Astrocyte (in vitro differentiated cells and primary cell): ENCODE results near the gene NFATC1. TPM values are rescaled to one million over a fixed set of nuclear protein-coding genes. Genes with fewer than 3 reads are reported as not detected.

Source experiments
- DNase-seq: peaks from one replicate; pipeline ENCODE4 v3.0.0-alpha.2; 2010; ENCODE audit warnings: low read depth
- FAIRE-seq: peaks from 2 replicates; lab custom pipeline; 2011; peaks lifted over from hg19 to GRCh38; lab: Jason Lieb, UNC
- H2AFZ ChIP-seq: 2 replicates; pipeline ENCODE4 v1.6.0; 2012; ENCODE audit warnings: low read depth, low read length, inconsistent platforms
- H3K27ac ChIP-seq: 2 replicates; pipeline ENCODE4 v1.5.1; 2011; ENCODE audit warnings: low read depth, low read length, inconsistent platforms
- H3K27me3 ChIP-seq: 2 replicates; pipeline ENCODE4 v1.6.0; 2011; ENCODE audit warnings: low read length, inconsistent platforms; ENCODE audit not compliant: insufficient read depth
- H3K36me3 ChIP-seq: 2 replicates; pipeline ENCODE4 v1.5.1; 2011; ENCODE audit warnings: low read length, inconsistent platforms; ENCODE audit not compliant: insufficient read depth
- H3K4me1 ChIP-seq: 2 replicates; pipeline ENCODE4 v1.5.1; 2011; ENCODE audit warnings: low read length, inconsistent platforms; ENCODE audit not compliant: insufficient read depth
- H3K4me2 ChIP-seq: 2 replicates; pipeline ENCODE4 v1.6.0; 2012; ENCODE audit warnings: low read length, inconsistent platforms
- H3K4me3 ChIP-seq: 2 replicates; pipeline ENCODE4 v1.5.1; 2011; ENCODE audit warnings: low read depth, mild to moderate bottlenecking, low read length, inconsistent platforms; ENCODE audit not compliant: insufficient read depth
- H3K79me2 ChIP-seq: 2 replicates; pipeline ENCODE4 v1.6.0; 2012; ENCODE audit warnings: mild to moderate bottlenecking, low read length, inconsistent platforms; ENCODE audit not compliant: insufficient read depth
- H3K9ac ChIP-seq: 2 replicates; pipeline ENCODE4 v1.6.0; 2012; ENCODE audit warnings: mild to moderate bottlenecking, low read length, inconsistent platforms
- H3K9me3 ChIP-seq: 2 replicates; pipeline ENCODE4 v1.5.1; 2012; ENCODE audit warnings: low read depth, mild to moderate bottlenecking, low read length, inconsistent platforms; ENCODE audit not compliant: insufficient read depth
- H4K20me1 ChIP-seq: 2 replicates; pipeline ENCODE4 v1.6.0; 2012; ENCODE audit warnings: low read length, inconsistent platforms; ENCODE audit not compliant: insufficient read depth
- H3K27ac Mint-ChIP-seq: one replicate; pipeline ENCODE4 v1.8.0; 2021; ENCODE audit warnings: mild to moderate bottlenecking, mixed read lengths; ENCODE audit not compliant: unreplicated experiment
- H3K27me3 Mint-ChIP-seq: one replicate; pipeline ENCODE4 v1.8.0; 2021; ENCODE audit warnings: low read depth, mixed read lengths; ENCODE audit not compliant: unreplicated experiment
- H3K36me3 Mint-ChIP-seq: one replicate; pipeline ENCODE4 v1.8.0; 2021; ENCODE audit warnings: low read depth, mixed read lengths; ENCODE audit not compliant: unreplicated experiment
- H3K4me1 Mint-ChIP-seq: one replicate; pipeline ENCODE4 v1.8.0; 2021; ENCODE audit warnings: low read depth, mixed read lengths; ENCODE audit not compliant: unreplicated experiment
- H3K4me3 Mint-ChIP-seq: one replicate; pipeline ENCODE4 v1.8.0; 2021; ENCODE audit warnings: mild to moderate bottlenecking, moderate library complexity, mixed read lengths; ENCODE audit not compliant: unreplicated experiment
- H3K9me3 Mint-ChIP-seq: one replicate; pipeline ENCODE4 v1.8.0; 2021; ENCODE audit warnings: mild to moderate bottlenecking, mixed read lengths; ENCODE audit not compliant: unreplicated experiment
- EZH2 ChIP-seq: IDR thresholded peaks from 2 replicates; pipeline ENCODE4 v1.6.1; 2012; ENCODE audit warnings: mild to moderate bottlenecking, low read length, inconsistent platforms; ENCODE audit not compliant: insufficient read depth
- total RNA-seq: library from RNA; stranded (reverse); gene quantifications from 2 replicates; pipeline ENCODE4 v1.2.1, GENCODE V29; 2021
- TF ChIP-seq, protein P1 (sequence below): IDR thresholded peaks from 2 replicates; pipeline ENCODE4 v1.5.1; 2011; ENCODE audit warnings: low read depth, mild to moderate bottlenecking, inconsistent platforms, low read length, moderate library complexity; ENCODE audit not compliant: insufficient read depth

NFATC1 gene
- total RNA-seq, 1 donor from 2014 or later, result 11.0 TPM

GRCh38 chr18:79489051-79489898 lies 93.5 kb downstream of the NFATC1 start:
- TF ChIP-seq, protein P1, sequence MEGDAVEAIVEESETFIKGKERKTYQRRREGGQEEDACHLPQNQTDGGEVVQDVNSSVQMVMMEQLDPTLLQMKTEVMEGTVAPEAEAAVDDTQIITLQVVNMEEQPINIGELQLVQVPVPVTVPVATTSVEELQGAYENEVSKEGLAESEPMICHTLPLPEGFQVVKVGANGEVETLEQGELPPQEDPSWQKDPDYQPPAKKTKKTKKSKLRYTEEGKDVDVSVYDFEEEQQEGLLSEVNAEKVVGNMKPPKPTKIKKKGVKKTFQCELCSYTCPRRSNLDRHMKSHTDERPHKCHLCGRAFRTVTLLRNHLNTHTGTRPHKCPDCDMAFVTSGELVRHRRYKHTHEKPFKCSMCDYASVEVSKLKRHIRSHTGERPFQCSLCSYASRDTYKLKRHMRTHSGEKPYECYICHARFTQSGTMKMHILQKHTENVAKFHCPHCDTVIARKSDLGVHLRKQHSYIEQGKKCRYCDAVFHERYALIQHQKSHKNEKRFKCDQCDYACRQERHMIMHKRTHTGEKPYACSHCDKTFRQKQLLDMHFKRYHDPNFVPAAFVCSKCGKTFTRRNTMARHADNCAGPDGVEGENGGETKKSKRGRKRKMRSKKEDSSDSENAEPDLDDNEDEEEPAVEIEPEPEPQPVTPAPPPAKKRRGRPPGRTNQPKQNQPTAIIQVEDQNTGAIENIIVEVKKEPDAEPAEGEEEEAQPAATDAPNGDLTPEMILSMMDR, result no peak
- TF ChIP-seq EZH2, result no peak
- no peak overlapping the region for H3K27ac ChIP-seq
- H3K4me1 ChIP-seq, result peaks cover 20% of the 10 kb centered on the region
- H3K79me2 ChIP-seq, result no peaks in the 10 kb centered on the region
- Mint-ChIP-seq H3K4me3 (no peak overlapping the region), H3K27ac (no peak overlapping the region), H3K4me1 (peaks cover 13% of the 10 kb centered on the region), H3K27me3 (peaks cover 6% of the 10 kb centered on the region), H3K36me3 (peaks cover 3% of the 10 kb centered on the region), H3K9me3 (no peaks in the 10 kb centered on the region)
- H3K9me3 ChIP-seq, result no peaks in the 10 kb centered on the region
- H3K27me3 ChIP-seq, result no peaks in the 10 kb centered on the region
- no peak overlapping the region for H3K9ac ChIP-seq
- no peaks in the 10 kb centered on the region for H4K20me1 ChIP-seq
- no peak overlapping the region for H3K4me3 ChIP-seq
- no peaks in the 10 kb centered on the region for H3K36me3 ChIP-seq
- no peak overlapping the region for H3K4me2 ChIP-seq
- no peak for DNase-seq
- FAIRE-seq, result no peak
- H2AFZ ChIP-seq, result no peak overlapping the region

DNA sequence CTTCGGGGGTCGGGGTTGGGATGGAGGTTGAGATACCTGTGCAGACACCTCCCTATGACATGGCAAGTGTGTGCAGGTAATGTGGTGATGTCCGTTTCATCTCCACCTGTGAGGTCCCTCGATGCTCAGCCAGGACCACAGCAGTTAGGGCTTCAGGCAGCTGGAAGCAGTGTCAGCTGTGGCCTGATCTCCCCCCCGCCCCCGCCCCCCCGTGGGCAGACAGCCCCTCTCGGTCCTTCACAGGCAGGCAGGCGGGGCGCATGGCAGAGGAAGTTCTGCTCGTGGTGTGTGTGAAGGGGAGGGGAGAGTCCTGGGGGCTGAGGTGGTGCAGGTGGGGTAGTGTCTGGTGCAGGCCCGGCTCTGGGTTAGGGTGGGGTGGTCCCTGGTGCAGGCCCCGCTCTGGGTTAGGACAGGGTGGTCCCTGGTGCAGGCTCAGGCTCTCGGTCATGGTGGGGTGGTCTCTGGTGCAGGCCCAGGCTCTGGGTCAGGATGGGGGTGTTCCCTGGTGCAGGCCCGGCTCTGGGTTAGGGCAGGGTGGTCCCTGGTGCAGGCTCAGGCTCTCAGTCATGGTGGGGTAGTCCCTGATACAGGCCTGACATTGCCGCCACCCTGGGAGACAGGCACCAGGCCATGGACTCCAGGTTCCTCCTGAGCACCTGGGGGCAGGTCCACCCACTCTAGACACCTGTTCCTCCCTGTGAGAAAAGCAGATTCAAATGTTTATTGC lies 94.3 kb downstream of the NFATC1 start:
- no peak for DNase-seq
- Histone ChIP-seq H3K79me2 (no peaks in the 10 kb centered on the region), H3K4me1 (peaks cover 12% of the 10 kb centered on the region), H3K27ac (no peak overlapping the region), H2AFZ (no peak overlapping the region), H3K9ac (no peak overlapping the region), H3K27me3 (no peaks in the 10 kb centered on the region), H3K9me3 (no peaks in the 10 kb centered on the region), H4K20me1 (no peaks in the 10 kb centered on the region), H3K36me3 (no peaks in the 10 kb centered on the region), H3K4me2 (no peak overlapping the region), H3K4me3 (no peak overlapping the region)
- H3K27me3 Mint-ChIP-seq, result peaks cover 6% of the 10 kb centered on the region
- no peak for FAIRE-seq
- H3K27ac Mint-ChIP-seq, result no peak overlapping the region
- TF ChIP-seq, protein P1, result no peak
- no peak for TF ChIP-seq EZH2
- peaks cover 7% of the 10 kb centered on the region for H3K4me1 Mint-ChIP-seq
- peaks cover 4% of the 10 kb centered on the region for H3K36me3 Mint-ChIP-seq
- H3K9me3 Mint-ChIP-seq, result no peaks in the 10 kb centered on the region
- no peak overlapping the region for H3K4me3 Mint-ChIP-seq
